ENCODE data around the gene GRM4. TPM values are rescaled to one million over a fixed set of nuclear protein-coding genes. Genes with fewer than 3 reads are reported as not detected.

The GRM4 gene
- total RNA-seq, 1 experiment from 2014 or later, result not detected

GRCh38 chr6:34046617-34047016, 99.3 kb downstream of the GRM4 start:
- H3K9ac ChIP-seq (ENCODE audit: low read length), result no peak overlapping the region
- H3K4me2 ChIP-seq (ENCODE audit: low read length), result no peak overlapping the region
- DNase-seq (no peak), ATAC-seq (no peak)
- TF ChIP-seq EZH2 (IDR thresholded peaks at IDR 0.05; ENCODE audit: low read length, unreplicated experiment), result no peak
- TF ChIP-seq CTCF (conservative IDR thresholded peaks at IDR 0.05; ENCODE audit: low read depth, low read length), result no peak
- no peak for TF ChIP-seq EZH2phosphoT487 (IDR thresholded peaks at IDR 0.05; ENCODE audit: borderline replicate concordance, low read length)
- no peaks in the 10 kb centered on the region for H3K36me3 ChIP-seq (ENCODE audit: low read depth, low read length)
- H3K9me3 ChIP-seq (ENCODE audit: low read length), result no peaks in the 10 kb centered on the region
- no peaks in the 10 kb centered on the region for H3K9me2 ChIP-seq (replicated peaks; ENCODE audit: low read length)
- intact Hi-C loops (cut with micrococcal nuclease), result no loop called here
- ChIA-PET CTCF (no interaction called here), POLR2A (ENCODE audit: unreplicated experiment) (no interaction called here)
- H3K79me2 ChIP-seq (ENCODE audit: low read length), result no peaks in the 10 kb centered on the region
- H3K4me1 ChIP-seq (ENCODE audit: insufficient read depth, low read length), result no peaks in the 10 kb centered on the region
- H4K20me1 ChIP-seq (ENCODE audit: low read length), result no peaks in the 10 kb centered on the region
- no peak overlapping the region for H2AFZ ChIP-seq (ENCODE audit: low read length)
- no peak overlapping the region for H3K4me3 ChIP-seq (ENCODE audit: low read length)
- no peak overlapping the region for H3K27ac ChIP-seq (ENCODE audit: low read length)
- H3K27me3 ChIP-seq (ENCODE audit: low read length), result peaks cover 6% of the 10 kb centered on the region; the same call in 1 of the 2 replicates
- H3F3A ChIP-seq (ENCODE audit: low read length, unreplicated experiment), result no peaks in the 10 kb centered on the region
- no TSS peak for BruUV-seq (replicated peaks)

GRCh38 chr6:34045771-34046170, 100.1 kb downstream of the GRM4 start:
- no TSS peak for BruUV-seq (replicated peaks)
- POLR2A ChIA-PET (ENCODE audit: unreplicated experiment), result no interaction called here
- CTCF ChIA-PET, result no interaction called here
- H3K4me3 ChIP-seq (ENCODE audit: low read length), result no peak overlapping the region
- no peaks in the 10 kb centered on the region for H3K9me3 ChIP-seq (ENCODE audit: low read length)
- no peaks in the 10 kb centered on the region for H3K36me3 ChIP-seq (ENCODE audit: low read depth, low read length)
- H3K9me2 ChIP-seq (replicated peaks; ENCODE audit: low read length), result no peaks in the 10 kb centered on the region
- H3K27me3 ChIP-seq (ENCODE audit: low read length), result peaks cover 6% of the 10 kb centered on the region; the same call in 1 of the 2 replicates
- ATAC-seq (no peak), DNase-seq (no peak)
- no peak overlapping the region for H3K4me2 ChIP-seq (ENCODE audit: low read length)
- H3K9ac ChIP-seq (ENCODE audit: low read length), result no peak overlapping the region
- no peak overlapping the region for H3K27ac ChIP-seq (ENCODE audit: low read length)
- no peaks in the 10 kb centered on the region for H4K20me1 ChIP-seq (ENCODE audit: low read length)
- no peaks in the 10 kb centered on the region for H3F3A ChIP-seq (ENCODE audit: low read length, unreplicated experiment)
- no peak overlapping the region for H2AFZ ChIP-seq (ENCODE audit: low read length)
- no peaks in the 10 kb centered on the region for H3K79me2 ChIP-seq (ENCODE audit: low read length)
- no peak for TF ChIP-seq EZH2 (IDR thresholded peaks at IDR 0.05; ENCODE audit: low read length, unreplicated experiment)
- no peak for TF ChIP-seq CTCF (conservative IDR thresholded peaks at IDR 0.05; ENCODE audit: low read depth, low read length)
- TF ChIP-seq EZH2phosphoT487 (IDR thresholded peaks at IDR 0.05; ENCODE audit: borderline replicate concordance, low read length), result no peak
- no peaks in the 10 kb centered on the region for H3K4me1 ChIP-seq (ENCODE audit: insufficient read depth, low read length)
- intact Hi-C loops (cut with micrococcal nuclease), result no loop called here

GRCh38 chr6:34044945-34045595, 100.8 kb downstream of the GRM4 start:
- intact Hi-C loops (cut with micrococcal nuclease), result no loop called here
- no peak for TF ChIP-seq EZH2 (IDR thresholded peaks at IDR 0.05; ENCODE audit: low read length, unreplicated experiment)
- no peak for TF ChIP-seq EZH2phosphoT487 (IDR thresholded peaks at IDR 0.05; ENCODE audit: borderline replicate concordance, low read length)
- no peak for TF ChIP-seq CTCF (conservative IDR thresholded peaks at IDR 0.05; ENCODE audit: low read depth, low read length)
- ChIA-PET POLR2A (ENCODE audit: unreplicated experiment) (no interaction called here), CTCF (no interaction called here)
- Histone ChIP-seq H3K4me2 (ENCODE audit: low read length) (no peak overlapping the region), H3K36me3 (ENCODE audit: low read depth, low read length) (no peaks in the 10 kb centered on the region), H3K79me2 (ENCODE audit: low read length) (no peaks in the 10 kb centered on the region), H3K9ac (ENCODE audit: low read length) (no peak overlapping the region), H4K20me1 (ENCODE audit: low read length) (no peaks in the 10 kb centered on the region), H3K27ac (ENCODE audit: low read length) (no peak overlapping the region), H3F3A (ENCODE audit: low read length, unreplicated experiment) (no peaks in the 10 kb centered on the region), H2AFZ (ENCODE audit: low read length) (no peak overlapping the region), H3K4me1 (ENCODE audit: insufficient read depth, low read length) (no peaks in the 10 kb centered on the region), H3K4me3 (ENCODE audit: low read length) (no peak overlapping the region), H3K9me2 (replicated peaks; ENCODE audit: low read length) (no peaks in the 10 kb centered on the region), H3K9me3 (ENCODE audit: low read length) (no peaks in the 10 kb centered on the region), H3K27me3 (ENCODE audit: low read length) (peaks cover 6% of the 10 kb centered on the region; the same call in 1 of the 2 replicates)
- ATAC-seq, result no peak
- BruUV-seq (replicated peaks), result no TSS peak
- DNase-seq, result no peak
